ENCODE measurements around the gene C16orf90.

C16orf90 gene

GRCh38 chr16:3495176-3495575 is at the start of gene C16orf90:
Gene C16orf90 (minus strand): TSS chr16:3495489. CDS start chr16:3495421, 68 bp downstream.
- DNase-seq = no peak

- no peak for DNase-seq
Observed at GRCh38 chr16:3542601-3543373, 47.5 kb upstream of the C16orf90 start.

GRCh38 chr16:3541527-3542155 is 46.4 kb upstream of the C16orf90 start:
- DNase-seq = no peak

GRCh38 chr16:3538222-3538621 is 42.9 kb upstream of the C16orf90 start:
- DNase-seq = no peak

GRCh38 chr16:3536851-3537250 is 41.6 kb upstream of the C16orf90 start:
- DNase-seq = no peak

GRCh38 chr16:3536271-3536731 is 41.0 kb upstream of the C16orf90 start:
- DNase-seq = no peak

GRCh38 chr16:3534126-3534525 is 38.8 kb upstream of the C16orf90 start:
- DNase-seq = no peak

- no peak for DNase-seq
Observed at GRCh38 chr16:3532741-3533140, 37.5 kb upstream of the C16orf90 start.

- DNase-seq = no peak
Observed at GRCh38 chr16:3530371-3530914, 35.2 kb upstream of the C16orf90 start.

GRCh38 chr16:3529175-3529574 is 33.9 kb upstream of the C16orf90 start:
- no peak for DNase-seq

GRCh38 chr16:3528406-3528805 is 33.1 kb upstream of the C16orf90 start:
- DNase-seq = no peak

GRCh38 chr16:3527216-3527829 is 32.0 kb upstream of the C16orf90 start:
- DNase-seq = peak; percentile 27

- no peak for DNase-seq
Observed at GRCh38 chr16:3525951-3526350, 30.7 kb upstream of the C16orf90 start.

- no peak for DNase-seq
Observed at GRCh38 chr16:3523281-3523680, 28.0 kb upstream of the C16orf90 start.

GRCh38 chr16:3520841-3521240 is 25.6 kb upstream of the C16orf90 start:
- DNase-seq = no peak

GRCh38 chr16:3520413-3520812 is 25.1 kb upstream of the C16orf90 start:
- no peak for DNase-seq

GRCh38 chr16:3519581-3519980 is 24.3 kb upstream of the C16orf90 start:
- no peak for DNase-seq

GRCh38 chr16:3518986-3519348 is 23.7 kb upstream of the C16orf90 start:
- no peak for DNase-seq

GRCh38 chr16:3518292-3518985 is 23.1 kb upstream of the C16orf90 start:
- DNase-seq = no peak

GRCh38 chr16:3515897-3516296 is 20.6 kb upstream of the C16orf90 start:
- no peak for DNase-seq

GRCh38 chr16:3514621-3515020 is 19.3 kb upstream of the C16orf90 start:
- DNase-seq = no peak

GRCh38 chr16:3513892-3514583 is 18.7 kb upstream of the C16orf90 start:
- DNase-seq = no peak
